Stimulated activated CD4-positive, alpha-beta T cell treated with anti-CD3 and anti-CD28 coated beads, Interleukin-12 subunit alpha, Interleukin-12 subunit beta, amount 100 ng/mL, for 24 hours (primary cell): ENCODE measurements around the gene HCN4.

Experiments used
- DNase-seq, 2 experiments: peaks; one replicate each; pipeline ENCODE4 v3.0.0-alpha.2; 2020; ENCODE audit warnings: low read depth in 2 of 2

Gene HCN4

GRCh38 chr15:73345658-73346057 is 23.1 kb downstream of the HCN4 start:
- no peak for DNase-seq

DNA sequence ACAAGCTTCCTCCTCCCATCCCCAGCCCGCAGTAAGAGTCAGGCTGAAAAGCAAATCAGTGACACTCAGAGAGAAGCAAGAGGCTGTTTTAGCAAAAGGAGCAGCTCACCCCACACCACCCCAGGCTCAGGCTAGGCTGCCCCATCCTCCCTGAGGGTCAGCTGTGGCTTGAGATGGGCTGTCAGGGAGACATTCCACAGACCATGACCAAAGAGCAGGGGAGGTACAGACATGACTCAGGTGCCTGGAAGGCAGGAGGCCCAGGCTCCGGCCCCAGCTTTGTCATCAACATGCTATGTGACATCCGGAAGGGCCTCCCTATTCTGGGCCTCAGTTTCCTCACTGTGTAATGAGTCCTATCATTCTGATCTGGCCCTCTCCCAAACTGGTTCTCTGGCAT is 24.7 kb downstream of the HCN4 start:
- DNase-seq: no peak

DNA sequence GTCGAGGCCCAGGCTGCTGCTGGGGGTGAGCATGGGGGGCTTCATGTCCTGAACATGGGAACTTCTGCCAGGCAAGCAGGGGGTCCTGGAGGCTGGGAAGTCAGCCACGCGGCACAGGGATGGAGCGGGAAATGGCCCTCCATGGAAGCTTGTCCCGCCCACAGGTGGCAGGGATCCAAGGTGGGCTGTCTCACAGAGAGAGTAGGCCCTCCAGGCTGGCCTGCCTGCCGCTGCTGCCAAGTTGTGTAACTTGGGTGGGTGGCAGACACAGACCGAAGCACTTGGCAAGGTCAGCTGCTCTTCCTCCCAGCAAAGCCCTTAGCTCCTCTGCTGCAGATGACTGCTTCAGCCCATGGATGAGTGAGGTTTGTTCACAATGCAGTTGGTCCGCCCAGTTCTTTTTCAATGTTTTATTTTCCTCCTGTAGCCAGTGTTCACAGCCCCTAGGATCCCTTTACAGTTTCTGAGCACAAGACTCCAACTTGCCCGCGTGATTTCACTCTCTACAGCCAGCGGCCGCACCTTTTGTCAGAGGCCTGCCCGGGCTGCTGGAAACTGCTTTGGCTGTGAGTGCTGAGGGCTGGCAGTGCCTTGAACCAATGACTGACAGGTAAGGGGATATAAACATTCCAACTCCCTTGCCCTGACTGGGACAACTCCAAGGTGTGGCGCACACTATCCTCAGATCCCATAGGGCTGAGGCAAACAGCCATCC is 26.7 kb downstream of the HCN4 start:
- DNase-seq: no peak

DNA sequence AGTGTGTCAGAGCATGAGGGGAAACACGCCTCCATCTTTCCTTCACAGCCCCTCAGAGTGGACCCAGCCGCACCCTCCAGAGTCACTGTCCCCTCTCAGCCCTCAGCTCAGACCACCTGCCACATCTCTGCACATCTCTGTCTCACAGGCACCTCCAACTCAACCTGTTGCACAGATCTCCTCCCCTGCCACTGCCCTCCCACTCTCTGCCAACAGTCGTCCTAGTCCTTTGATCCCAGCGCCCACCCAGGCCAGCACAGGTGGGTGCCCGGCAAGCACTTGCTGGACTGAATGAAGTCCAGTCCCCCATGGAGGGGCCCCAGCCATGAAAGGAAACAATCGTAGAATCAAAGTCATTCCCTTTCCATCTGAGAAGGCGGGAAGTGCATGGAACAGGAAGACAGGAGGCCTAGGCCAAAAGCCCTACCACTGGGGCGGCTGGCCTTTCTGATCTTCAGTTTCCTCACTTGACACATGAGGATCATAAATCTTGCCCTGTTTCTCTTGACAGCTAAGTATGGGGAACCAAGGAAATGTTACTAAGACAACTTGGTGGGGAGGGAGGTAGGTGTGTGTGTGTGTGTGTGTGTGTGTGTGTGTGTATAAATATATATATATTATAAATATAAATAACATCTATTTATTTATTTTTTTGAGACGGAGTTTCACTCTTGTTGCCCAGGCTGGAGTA is 28.1 kb downstream of the HCN4 start:
- DNase-seq: no peak

- no peak for DNase-seq
Measured at GRCh38 chr15:73338606-73339374, 30.0 kb downstream of the HCN4 start.

DNA sequence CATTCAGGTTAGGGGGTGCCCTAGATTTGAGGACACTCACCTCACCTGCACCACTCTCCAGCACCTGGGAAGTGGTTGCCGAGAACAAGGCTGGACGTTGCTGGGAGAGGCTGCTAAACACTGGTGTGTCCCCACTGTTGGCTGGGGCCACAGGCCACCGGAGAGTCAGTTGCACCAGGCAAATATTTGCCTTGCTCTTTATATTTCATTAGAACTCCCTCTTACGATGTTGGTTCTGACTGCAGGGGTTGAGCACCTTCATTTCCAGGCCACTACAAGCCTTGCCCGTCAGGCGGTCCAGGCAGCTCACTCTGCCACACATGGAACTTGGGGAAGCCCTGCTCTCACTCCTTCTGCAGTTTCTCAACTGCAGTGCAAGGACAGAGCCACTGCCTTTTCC is 30.7 kb downstream of the HCN4 start:
- no peak for DNase-seq

- no peak for DNase-seq
Measured at GRCh38 chr15:73337187-73337586, 31.6 kb downstream of the HCN4 start.

DNA sequence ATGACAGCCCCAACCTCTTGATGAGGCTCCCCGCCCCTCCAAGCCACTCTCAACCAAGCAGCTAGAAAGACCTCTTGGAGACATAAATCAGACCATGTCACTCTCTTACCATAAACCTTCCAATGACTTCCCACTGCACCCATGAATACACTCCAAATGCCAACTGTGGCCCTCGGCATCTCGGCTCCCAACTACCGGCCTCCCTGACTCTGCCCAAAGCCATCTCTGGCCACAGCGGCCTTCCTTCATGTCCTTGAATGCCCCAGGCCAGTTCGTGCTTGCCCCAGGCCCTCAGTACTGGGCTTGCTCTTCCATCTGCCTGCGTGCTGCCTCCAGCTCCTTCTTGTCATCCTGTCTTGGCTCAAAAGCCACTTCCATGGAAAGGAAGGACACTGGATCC is 32.0 kb downstream of the HCN4 start:
- no peak for DNase-seq

DNA sequence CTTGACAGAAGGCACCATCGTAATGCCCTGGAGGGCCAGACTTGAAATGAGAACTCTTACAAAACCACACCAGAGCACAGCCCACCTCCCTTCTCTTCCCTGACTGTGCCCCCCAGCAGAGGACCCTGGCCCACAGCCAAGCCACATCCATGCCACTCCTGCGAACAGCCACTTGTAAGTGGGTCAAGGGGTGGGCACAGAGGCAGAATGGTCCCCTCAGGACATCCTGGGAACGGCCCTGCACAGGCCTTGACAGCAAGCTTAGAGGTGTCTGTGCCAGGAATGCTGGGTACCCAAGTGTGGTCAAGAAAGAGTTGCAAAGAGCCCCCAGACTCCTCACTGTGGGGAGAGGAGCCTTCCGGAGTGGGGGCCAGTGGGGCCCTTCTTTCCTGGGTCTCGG is 33.3 kb downstream of the HCN4 start:
- DNase-seq: no peak

- DNase-seq: no peak
Measured at GRCh38 chr15:73335026-73335425, 33.7 kb downstream of the HCN4 start.

GRCh38 chr15:73334086-73334485 is 34.7 kb downstream of the HCN4 start:
- DNase-seq: no peak

DNA sequence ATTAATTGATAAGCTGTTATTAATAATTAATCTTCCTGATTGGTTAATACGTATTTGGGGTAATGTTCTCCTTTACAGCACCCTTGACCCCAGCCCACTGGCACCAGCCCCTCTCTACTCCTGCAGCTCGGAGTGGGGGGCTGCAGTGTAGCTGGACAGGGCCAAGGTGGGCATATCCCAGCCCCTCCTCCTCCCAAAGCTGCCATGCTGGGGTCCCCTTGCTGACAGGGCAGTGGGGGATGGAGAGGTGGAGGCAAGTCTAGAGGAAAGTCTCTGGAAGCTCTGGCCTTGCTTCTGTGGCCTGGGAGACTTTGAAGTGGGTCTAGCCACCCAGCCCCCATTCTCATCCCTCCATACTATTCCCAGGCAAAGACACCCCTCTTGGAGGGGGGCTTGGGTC is 35.8 kb downstream of the HCN4 start:
- DNase-seq: no peak

DNA sequence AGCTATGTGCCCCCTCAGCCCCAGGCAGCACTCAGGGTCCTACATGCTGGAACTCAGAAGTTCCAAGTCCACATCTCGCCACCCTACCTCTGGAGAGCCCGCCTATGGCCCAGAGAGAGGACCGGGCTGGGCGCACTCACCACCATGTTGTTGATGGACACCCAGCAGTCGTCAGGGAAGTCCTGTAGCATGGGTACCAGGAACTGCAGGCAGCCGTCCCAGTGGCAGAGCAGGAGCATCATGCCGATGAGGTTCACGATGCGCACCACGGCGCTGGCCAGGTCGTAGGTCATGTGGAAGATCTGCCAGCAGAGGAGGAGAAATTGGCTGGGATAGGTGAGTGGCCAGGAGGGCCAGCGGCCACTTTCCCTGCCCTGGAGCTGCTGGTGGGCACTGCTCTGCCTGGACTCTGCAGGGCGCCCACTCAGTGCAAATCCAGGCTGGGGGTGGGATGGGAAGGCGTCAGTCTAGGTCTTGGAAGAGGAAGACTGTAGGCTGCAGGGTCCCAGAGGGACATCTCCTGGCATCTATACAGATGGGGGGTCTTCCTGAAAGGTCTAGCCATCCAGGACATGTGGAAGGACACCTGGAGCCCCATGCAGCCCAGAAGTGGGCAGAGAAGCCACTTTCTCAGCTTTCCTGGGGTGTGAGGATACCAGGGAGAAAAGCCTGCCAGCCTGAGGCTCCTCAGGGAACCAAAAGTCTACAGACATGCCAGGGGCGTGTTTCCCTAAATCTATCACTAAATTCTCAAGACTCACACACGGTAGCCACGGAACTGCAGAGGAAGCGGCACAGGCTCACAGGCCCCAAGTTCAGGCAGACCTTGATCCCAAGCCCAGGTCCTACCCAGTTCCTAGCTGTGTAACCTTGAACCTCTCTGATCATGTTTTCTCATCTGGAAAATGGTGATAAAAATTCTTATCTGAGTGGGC is 36.5 kb downstream of the HCN4 start:
- DNase-seq: no peak

GRCh38 chr15:73331501-73331900 is 37.3 kb downstream of the HCN4 start:
- DNase-seq: no peak

GRCh38 chr15:73330206-73331051 is 38.3 kb downstream of the HCN4 start:
- DNase-seq: no peak

DNA sequence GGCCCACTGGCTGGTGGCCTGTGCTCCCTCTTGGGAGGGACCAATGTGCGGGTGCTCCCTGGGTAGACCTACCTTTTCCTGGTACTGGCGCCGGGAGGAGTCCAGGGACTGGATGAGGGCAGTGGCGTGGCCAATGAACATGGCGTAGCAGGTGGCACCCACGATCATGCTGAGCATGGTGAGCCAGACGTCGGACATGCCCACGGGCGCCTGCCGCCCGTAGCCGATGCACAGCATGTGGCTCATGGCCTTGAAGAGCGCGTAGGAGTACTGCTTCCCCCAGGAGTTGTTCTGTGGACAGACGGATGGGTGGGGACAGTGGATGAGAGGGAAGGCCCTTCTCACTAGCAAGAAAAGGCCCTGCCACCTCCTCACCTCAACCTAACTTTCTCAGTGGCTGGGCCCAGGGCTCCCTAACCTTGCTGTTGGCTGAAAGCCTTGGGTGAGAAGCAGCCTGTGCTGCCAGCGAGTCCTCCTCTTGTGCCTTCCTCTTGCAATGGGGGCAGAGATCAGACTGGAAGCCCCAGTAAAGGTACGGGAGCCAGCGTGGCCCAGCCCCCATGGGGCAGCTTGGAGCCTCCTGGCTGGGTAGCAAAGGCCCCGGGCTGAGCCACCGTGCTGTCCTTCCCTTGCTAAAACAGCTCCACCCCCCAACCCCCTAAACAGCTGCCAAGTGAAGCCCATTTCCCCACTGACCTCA is 39.1 kb downstream of the HCN4 start:
- no peak for DNase-seq

GRCh38 chr15:73328981-73329380 is 39.8 kb downstream of the HCN4 start:
- DNase-seq: no peak

DNA sequence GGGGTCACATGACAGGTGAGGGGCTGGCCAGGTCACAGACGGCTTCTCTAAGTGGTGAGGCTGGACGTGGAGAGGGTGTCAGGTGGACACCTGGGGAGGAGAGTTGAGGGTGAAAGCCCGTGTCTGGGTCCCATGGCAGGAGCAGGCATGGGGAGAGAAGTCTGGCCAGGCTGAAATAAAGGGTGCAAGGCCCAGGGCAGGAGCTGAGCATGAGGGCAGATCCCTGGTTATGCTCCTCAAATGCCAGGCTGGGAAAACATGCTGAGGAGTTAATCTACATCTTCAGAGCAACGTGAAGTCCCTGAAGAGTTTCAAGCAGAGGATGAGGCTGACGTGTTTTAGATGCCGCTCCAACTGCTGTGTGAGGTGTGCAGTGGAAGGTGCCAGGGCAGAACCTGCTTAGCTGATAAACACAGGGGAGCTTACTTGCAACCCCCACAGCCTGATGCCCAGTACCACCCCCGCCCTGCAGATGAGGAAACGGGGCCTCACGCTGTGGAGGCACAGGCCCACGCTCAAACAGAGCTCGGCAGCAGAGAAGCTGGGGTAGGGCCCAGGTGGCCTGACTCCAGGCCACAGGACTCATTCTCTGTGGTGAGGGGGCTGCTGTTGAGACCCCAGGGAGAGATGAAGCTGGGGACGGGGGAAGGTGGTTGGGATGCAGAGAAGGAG is 40.5 kb downstream of the HCN4 start:
- DNase-seq: no peak

- no peak for DNase-seq
Measured at GRCh38 chr15:73326157-73326556, 42.6 kb downstream of the HCN4 start.
